ENCODE measurements around the gene ZNF26. TPM values are rescaled to one million over a fixed set of nuclear protein-coding genes. Genes with fewer than 3 reads are reported as not detected.

ZNF26 gene
- total RNA-seq, 1 donor from 2014 or later: 18.0 TPM

DNA sequence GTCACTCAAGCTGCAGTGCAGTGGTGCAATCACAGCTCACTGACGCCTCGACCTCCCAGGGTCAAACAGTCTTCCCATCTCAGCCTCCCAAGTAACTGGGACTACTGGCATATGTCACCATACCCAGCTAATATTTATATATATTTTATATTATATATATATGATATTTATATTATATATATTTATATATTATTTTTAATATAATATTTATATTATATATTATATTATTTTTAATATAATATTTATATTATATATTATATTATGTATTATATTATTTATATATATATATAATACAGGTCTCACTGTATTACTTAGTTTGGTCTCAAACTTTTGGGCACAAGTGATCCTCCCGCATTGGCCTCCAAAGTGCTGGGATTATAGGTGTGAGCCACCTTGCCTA, 60.5 kb downstream of the ZNF26 start:
- DNase-seq (ENCODE audit: low spot score): no peak
- intact Hi-C loops (cut with DNase I): no loop called here
- ATAC-seq: no peak

DNA sequence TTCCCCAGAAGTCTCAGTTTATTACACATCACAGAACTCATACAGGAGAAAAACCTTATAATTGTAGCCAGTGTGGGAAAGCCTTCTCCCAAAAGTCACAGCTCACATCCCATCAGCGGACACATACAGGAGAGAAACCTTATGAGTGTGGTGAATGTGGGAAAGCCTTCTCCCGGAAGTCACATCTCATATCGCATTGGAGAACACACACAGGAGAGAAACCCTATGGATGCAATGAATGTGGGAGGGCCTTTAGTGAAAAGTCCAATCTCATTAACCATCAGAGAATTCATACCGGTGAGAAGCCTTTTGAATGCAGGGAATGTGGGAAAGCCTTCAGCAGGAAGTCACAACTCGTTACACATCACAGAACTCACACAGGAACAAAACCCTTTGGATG, 71.3 kb downstream of the ZNF26 start:
- intact Hi-C loops (cut with DNase I): no loop called here
- DNase-seq (ENCODE audit: low spot score) (no peak), ATAC-seq (no peak)

DNA sequence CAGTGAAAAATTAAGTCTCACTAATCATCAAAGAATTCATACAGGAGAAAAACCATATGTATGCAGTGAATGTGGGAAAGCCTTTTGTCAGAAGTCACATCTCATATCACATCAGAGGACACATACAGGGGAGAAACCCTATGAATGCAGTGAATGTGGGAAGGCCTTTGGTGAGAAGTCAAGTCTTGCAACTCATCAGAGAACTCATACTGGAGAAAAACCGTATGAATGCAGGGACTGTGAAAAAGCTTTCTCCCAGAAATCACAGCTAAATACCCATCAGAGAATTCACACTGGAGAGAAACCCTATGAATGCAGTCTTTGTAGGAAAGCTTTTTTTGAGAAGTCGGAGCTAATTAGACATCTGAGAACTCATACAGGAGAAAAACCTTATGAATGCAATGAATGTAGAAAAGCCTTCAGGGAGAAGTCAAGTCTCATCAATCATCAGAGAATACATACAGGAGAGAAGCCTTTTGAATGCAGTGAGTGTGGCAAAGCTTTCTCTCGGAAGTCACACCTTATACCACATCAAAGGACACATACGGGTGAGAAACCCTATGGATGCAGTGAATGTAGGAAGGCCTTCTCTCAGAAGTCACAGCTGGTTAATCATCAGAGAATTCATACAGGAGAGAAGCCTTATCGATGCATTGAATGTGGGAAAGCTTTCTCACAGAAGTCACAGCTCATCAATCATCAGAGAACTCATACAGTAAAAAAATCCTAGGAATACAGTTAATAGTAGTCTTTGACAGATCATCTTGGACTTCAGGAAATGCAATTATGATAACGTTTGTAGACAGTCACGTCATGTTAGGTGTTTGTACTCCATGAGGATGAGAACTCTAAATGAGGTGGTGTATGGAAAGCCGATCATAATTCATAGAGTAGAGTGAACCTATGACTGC, 72.3 kb downstream of the ZNF26 start:
- DNase-seq (ENCODE audit: low spot score): no peak
- intact Hi-C loops (cut with DNase I): no loop called here
- no peak for ATAC-seq

DNA sequence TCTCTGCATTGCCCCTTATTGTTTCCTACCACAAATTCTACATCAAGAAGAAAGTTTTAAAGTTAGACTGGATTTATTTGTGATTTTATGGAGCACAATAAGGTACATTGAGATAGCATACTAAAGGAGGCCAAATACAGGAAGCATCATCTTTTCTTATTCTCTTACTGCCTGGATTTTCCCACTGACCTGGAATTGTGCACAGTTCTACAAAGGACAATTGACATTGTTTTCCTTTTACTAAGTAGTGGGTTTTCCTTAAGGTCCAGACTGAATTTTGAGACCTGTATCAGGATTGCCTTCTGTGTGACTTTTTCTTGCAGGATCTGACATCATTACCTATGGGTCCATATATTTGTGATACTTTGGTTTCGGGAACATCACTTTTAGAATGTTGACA, 75.8 kb downstream of the ZNF26 start:
- DNase-seq (ENCODE audit: low spot score): no peak
- intact Hi-C loops (cut with DNase I): no loop called here
- ATAC-seq: no peak

DNA sequence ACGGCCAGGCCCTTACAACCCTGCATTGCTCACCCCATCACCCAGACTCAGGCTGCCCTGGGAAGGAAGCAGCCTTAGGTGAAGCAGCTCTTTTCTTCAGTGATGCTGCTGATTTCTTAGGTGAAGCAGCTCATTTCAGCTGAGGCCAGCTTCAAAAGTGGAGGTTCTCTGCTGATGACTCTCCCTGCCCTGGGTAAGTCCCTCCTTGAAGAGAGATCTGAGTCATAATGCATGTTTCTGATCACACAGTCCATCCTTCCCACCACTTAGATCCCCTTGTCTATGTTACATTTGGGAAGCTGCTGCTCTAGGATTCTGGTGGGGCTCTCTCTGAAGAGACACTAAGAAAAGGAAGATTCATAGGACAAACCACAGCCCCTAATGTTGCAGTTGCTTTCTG, 77.4 kb downstream of the ZNF26 start:
- DNase-seq (ENCODE audit: low spot score) (no peak), ATAC-seq (no peak)
- intact Hi-C loops (cut with DNase I): no loop called here

DNA sequence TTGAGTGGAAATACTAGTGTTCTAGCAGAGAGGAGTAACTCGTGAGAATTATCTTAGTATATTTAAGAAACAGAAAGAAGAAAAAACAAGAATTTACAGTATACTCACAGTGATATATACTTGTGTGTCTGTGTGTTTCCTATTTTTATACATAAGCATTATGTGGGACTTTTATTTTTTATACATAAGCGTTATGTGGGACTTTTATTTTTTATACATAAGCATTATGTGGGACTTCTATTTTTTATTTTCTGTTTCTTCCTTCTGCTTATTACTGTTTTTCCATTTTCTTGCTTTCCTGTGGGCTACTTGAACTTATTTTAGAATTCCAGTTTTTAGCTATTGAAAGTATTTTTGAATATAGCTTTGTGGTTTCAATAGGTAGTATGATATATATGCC, 87.7 kb downstream of the ZNF26 start:
- no peak for ATAC-seq
- intact Hi-C loops (cut with DNase I): no loop called here
- no peak for DNase-seq (ENCODE audit: low spot score)

Other genes starting within 250 kb of the ZNF26 start
- 55.9 TPM for gene ANKLE2, start 224.5 kb upstream of the ZNF26 start, total RNA-seq
- 60.6 TPM for gene GOLGA3, start 157.5 kb upstream of the ZNF26 start, total RNA-seq
- gene CHFR, start 98.8 kb upstream of the ZNF26 start, total RNA-seq: 45.5 TPM
- 19.4 TPM for gene ZNF605, start 30.1 kb upstream of the ZNF26 start, total RNA-seq
- 39.3 TPM for gene ZNF84, start 51.1 kb downstream of the ZNF26 start, total RNA-seq
- 17.6 TPM for gene ZNF140, start 94.6 kb downstream of the ZNF26 start, total RNA-seq
- gene ZNF891, start 143.9 kb downstream of the ZNF26 start, total RNA-seq: 5.5 TPM
- 15.1 TPM for gene ZNF10, start 144.3 kb downstream of the ZNF26 start, total RNA-seq
- gene ZNF268, start 195.1 kb downstream of the ZNF26 start, total RNA-seq: 25.8 TPM
- not detected for gene ANHX, start 249.5 kb downstream of the ZNF26 start, total RNA-seq